NCI-H510A (cell line): Measurements from ENCODE around the gene ACR.

Source experiments
- DNase-seq: peaks from one replicate; lab custom pipeline; 2025; lab: John Stamatoyannopoulos, UW

ACR gene

GRCh38 chr22:50737728-50738648 is at the start of gene ACR:
Gene ACR (plus strand): TSS chr22:50738204. CDS start chr22:50738236, 32 bp downstream.
- no peak for DNase-seq

- DNase-seq, result no peak
Observed at GRCh38 chr22:50688448-50688847, 49.6 kb upstream of the ACR start.

GRCh38 chr22:50691521-50691920 is 46.5 kb upstream of the ACR start:
- no peak for DNase-seq

- no peak for DNase-seq
Observed at GRCh38 chr22:50693462-50693861, 44.5 kb upstream of the ACR start.

- DNase-seq, result no peak
Observed at GRCh38 chr22:50694099-50694605, 43.9 kb upstream of the ACR start.

- DNase-seq, result no peak
Observed at GRCh38 chr22:50694766-50695420, 43.1 kb upstream of the ACR start.

GRCh38 chr22:50695421-50696250 is 42.4 kb upstream of the ACR start:
- no peak for DNase-seq

- no peak for DNase-seq
Observed at GRCh38 chr22:50696251-50696798, 41.7 kb upstream of the ACR start.

GRCh38 chr22:50696799-50697561 is 41.0 kb upstream of the ACR start:
- DNase-seq, result no peak

- no peak for DNase-seq
Observed at GRCh38 chr22:50697667-50698506, 40.1 kb upstream of the ACR start.

- DNase-seq, result no peak
Observed at GRCh38 chr22:50698546-50698945, 39.5 kb upstream of the ACR start.

- DNase-seq, result no peak
Observed at GRCh38 chr22:50699001-50699755, 38.8 kb upstream of the ACR start.

GRCh38 chr22:50699756-50700386 is 38.1 kb upstream of the ACR start:
- no peak for DNase-seq

GRCh38 chr22:50700387-50701075 is 37.5 kb upstream of the ACR start:
- DNase-seq, result no peak

- DNase-seq, result no peak
Observed at GRCh38 chr22:50701076-50701419, 37.0 kb upstream of the ACR start.

GRCh38 chr22:50701428-50702154 is 36.4 kb upstream of the ACR start:
- DNase-seq, result no peak

- DNase-seq, result no peak
Observed at GRCh38 chr22:50702261-50702671, 35.7 kb upstream of the ACR start.
